Liver (tissue), 9 donors: ENCODE measurements around the gene ELL3. TPM values are rescaled to one million over a fixed set of nuclear protein-coding genes. Genes with fewer than 3 reads are reported as not detected.
"Not testable (repeated sequence)": the region's sequence is repeated elsewhere in the genome, so short reads cannot be mapped to it uniquely, and the experiment has no call there.

Experiments used
- DNase-seq: peaks from one replicate; pipeline ENCODE4 v3.0.0-alpha.2; 2017; ENCODE audit warnings: low spot score
- H3K27ac ChIP-seq, 2 donors: one replicate each; pipeline ENCODE4 v1.7.0; 2013; ENCODE audit warnings: inconsistent platforms in 2 of 2, low read length in 2 of 2, control low read depth in 1 of 2, low read depth in 1 of 2, mild to moderate bottlenecking in 1 of 2
- H3K27me3 ChIP-seq, 4 donors: one replicate each; pipeline versions ENCODE4 v1.6.1 to v1.7.0; 2013; ENCODE audit warnings: low read length in 3 of 4, inconsistent platforms in 1 of 4, mild to moderate bottlenecking in 1 of 4, moderate library complexity in 1 of 4; ENCODE audit not compliant: control insufficient read depth in 4 of 4, insufficient read depth in 4 of 4
- H3K36me3 ChIP-seq, 4 donors: one replicate each; pipeline versions ENCODE4 v1.6.1 to v1.7.0; 2013; ENCODE audit warnings: low read length in 3 of 4, mild to moderate bottlenecking in 3 of 4, low read depth in 1 of 4, moderate library complexity in 1 of 4; ENCODE audit not compliant: control insufficient read depth in 4 of 4, insufficient read depth in 3 of 4
- H3K4me1 ChIP-seq, 4 donors: one replicate each; pipeline versions ENCODE4 v1.6.1 to v1.7.0; 2013; ENCODE audit warnings: low read length in 3 of 4, mild to moderate bottlenecking in 3 of 4, moderate library complexity in 1 of 4; ENCODE audit not compliant: control insufficient read depth in 4 of 4, insufficient read depth in 4 of 4
- H3K4me3 ChIP-seq, 3 donors: one replicate each; pipeline versions ENCODE4 v1.6.1 to v1.7.0; 2013; ENCODE audit warnings: low read length in 3 of 3, control low read depth in 1 of 3, low read depth in 1 of 3, mild to moderate bottlenecking in 1 of 3
- H3K9ac ChIP-seq, 2 donors: one replicate each; pipeline ENCODE4 v1.7.0; 2013; ENCODE audit warnings: low read length in 2 of 2, mild to moderate bottlenecking in 2 of 2, moderate library complexity in 2 of 2, control low read depth in 1 of 2, low read depth in 1 of 2
- H3K9me3 ChIP-seq, 4 donors: one replicate each; pipeline versions ENCODE4 v1.6.1 to v1.7.0; 2013; ENCODE audit warnings: low read length in 3 of 4; ENCODE audit not compliant: control insufficient read depth in 4 of 4
- ATF3 ChIP-seq: IDR thresholded peaks from 2 replicates; pipeline ENCODE4 v1.6.1; 2016; ENCODE audit warnings: antibody characterized with exemption
- CTCF ChIP-seq: fragments of 150-350 bp; IDR thresholded peaks from 2 replicates; pipeline ENCODE4 v1.5.1; 2017; ENCODE audit warnings: improper control_type of control experiment, low read depth, low read length; ENCODE audit not compliant: missing input control
- EGR1 ChIP-seq, 2 donors: IDR thresholded peaks; 2 replicates each; pipeline ENCODE4 v1.6.1; 2016 to 2018; ENCODE audit warnings: antibody characterized with exemption in 2 of 2, low read depth in 2 of 2
- FOXA1 ChIP-seq: IDR thresholded peaks from 2 replicates; pipeline ENCODE4 v1.6.1; 2016; ENCODE audit warnings: antibody characterized with exemption
- FOXA2 ChIP-seq: IDR thresholded peaks from 2 replicates; pipeline ENCODE4 v1.6.1; 2016; ENCODE audit warnings: antibody characterized with exemption
- GABPA ChIP-seq, 2 donors: IDR thresholded peaks in 1 of 2; conservative IDR thresholded peaks in 1 of 2; 2 replicates each; pipeline ENCODE4 v1.6.1; 2016; ENCODE audit warnings: antibody characterized with exemption in 2 of 2, mild to moderate bottlenecking in 1 of 2, moderate library complexity in 1 of 2
- HNF4G ChIP-seq: IDR thresholded peaks from 2 replicates; pipeline ENCODE4 v1.6.1; 2016; ENCODE audit warnings: antibody characterized with exemption
- JUND ChIP-seq, 2 donors: IDR thresholded peaks; 2 replicates each; pipeline ENCODE4 v1.6.1; 2016; ENCODE audit warnings: antibody characterized with exemption in 2 of 2
- MAX ChIP-seq: IDR thresholded peaks from 2 replicates; pipeline ENCODE4 v1.6.1; 2016; ENCODE audit warnings: antibody characterized with exemption
- NR2F2 ChIP-seq: IDR thresholded peaks from 2 replicates; pipeline ENCODE4 v1.6.1; 2016; ENCODE audit warnings: antibody characterized with exemption
- RAD21 ChIP-seq, 2 donors: IDR thresholded peaks; 2 replicates each; pipeline ENCODE4 v1.6.1; 2016; ENCODE audit warnings: antibody characterized with exemption in 2 of 2, mild to moderate bottlenecking in 2 of 2
- REST ChIP-seq: IDR thresholded peaks from 2 replicates; pipeline ENCODE4 v1.6.1; 2016; ENCODE audit warnings: antibody characterized with exemption, mild to moderate bottlenecking
- RXRA ChIP-seq, 2 donors: IDR thresholded peaks; 2 replicates each; pipeline ENCODE4 v1.6.1; 2017 to 2018; ENCODE audit warnings: antibody characterized with exemption in 2 of 2, mild to moderate bottlenecking in 1 of 2
- SP1 ChIP-seq: IDR thresholded peaks from 2 replicates; pipeline ENCODE4 v1.6.1; 2018; ENCODE audit warnings: antibody characterized with exemption, mild to moderate bottlenecking
- TAF1 ChIP-seq: conservative IDR thresholded peaks from 2 replicates; pipeline ENCODE4 v1.6.1; 2016; ENCODE audit warnings: antibody characterized with exemption, mild to moderate bottlenecking
- YY1 ChIP-seq: IDR thresholded peaks from 2 replicates; pipeline ENCODE4 v1.6.1; 2016; ENCODE audit warnings: antibody characterized with exemption, mild to moderate bottlenecking
- ZBTB33 ChIP-seq: IDR thresholded peaks from 2 replicates; pipeline ENCODE4 v1.6.1; 2016; ENCODE audit warnings: antibody characterized with exemption
- WGBS: extraction: QIAGEN DNeasy Blood & Tissue Kit; methylation state at CpG from one replicate; pipeline ENCODE4 v1.1.7; 2013; 5-methylcytosine and 5-hydroxymethylcytosine counted together
- polyA plus RNA-seq, 2 donors: library from polyadenylated mRNA; stranded (reverse) in 1 of 2; unstranded in 1 of 2; fragments of 200-250 nt in 1 of 2; fragments of >200 nt in 1 of 2; fragmentation: Nextera tagmentation in 1 of 2; extraction: Ambion mirVana in 1 of 2; gene quantifications; one replicate each; pipeline versions ENCODE4 v1.2.1 to v1.2.3, GENCODE V29; 2013 to 2015
- total RNA-seq, 2 donors: library from RNA; depleted of rRNA; stranded (reverse); fragments of >200 nt; gene quantifications; one replicate each; pipeline ENCODE4 v1.2.3, GENCODE V29; 2014
- donor health status: healthy.
- donor health status: healthy.
- donor health status: healthy.
- donor health status: healthy.
- donor health status: healthy.

The ELL3 gene
- total and polyA plus RNA-seq, 4 donors = 0.74 to 1.4 (median 0.90) TPM

GRCh38 chr15:43824302-43825246, 47.8 kb upstream of the ELL3 start, which contains the start of gene MFAP1:
Gene MFAP1 (minus strand): TSS chr15:43824690. CDS start chr15:43824569, 121 bp downstream.
- WGBS = 9% methylated on average over 46 of the region's 46 CpGs
- Histone ChIP-seq H3K36me3 (no peaks in the 10 kb centered on the region), H3K27me3 (no peaks in the 10 kb centered on the region), H3K9ac (peak within 1 kb of the TSS; percentile 63 to 100), H3K4me3 (peak within 1 kb of the TSS; percentile 90 to 99 (median 99)), H3K4me1 (peaks cover 9 to 18% (median 12%) of the 10 kb centered on the region in 4 donors), H3K9me3 (no peaks in the 10 kb centered on the region), H3K27ac (peak within 1 kb of the TSS; percentile 80 to 94)
- TF ChIP-seq RAD21 (IDR thresholded peaks at IDR 0.05) (peak in 1 of 2 donors; percentile 31), GABPA (IDR thresholded peaks at IDR 0.05 in 1 of 2, conservative IDR thresholded peaks at IDR 0.05 in 1 of 2) (peak; percentile 79 to 96), ATF3 (no peak), FOXA2 (no peak), HNF4G (no peak), YY1 (peak; percentile 90), SP1 (peak; percentile 38), REST (peak; percentile 90), FOXA1 (no peak), RXRA (IDR thresholded peaks at IDR 0.05) (peak; percentile 20 to 28), NR2F2 (no peak), JUND (IDR thresholded peaks at IDR 0.05) (no peak), MAX (peak; percentile 81), EGR1 (IDR thresholded peaks at IDR 0.05; ENCODE audit: low read depth in 2 of 2) (no peak), TAF1 (peak; percentile 99), ZBTB33 (peak; percentile 88)
- peak; percentile 88 for DNase-seq

GRCh38 chr15:43821505-43821904, 44.7 kb upstream of the ELL3 start:
- no peak overlapping the region for H3K9ac ChIP-seq
- TF ChIP-seq CTCF (no peak), SP1 (no peak)
- H3K4me1 ChIP-seq = peaks cover 9 to 12% (median 11%) of the 10 kb centered on the region in 4 donors

GRCh38 chr15:43815064-43815463, 38.3 kb upstream of the ELL3 start:
- peaks cover 13 to 46% (median 34%) of the 10 kb centered on the region in 4 donors for H3K36me3 ChIP-seq
- H3K27ac ChIP-seq, DNase-seq, H3K4me3 ChIP-seq, H3K4me1 ChIP-seq, H3K9me3 ChIP-seq, H3K9ac ChIP-seq, H3K27me3 ChIP-seq: not testable (repeated sequence)
- 95% methylated on average over 5 of the region's 5 CpGs for WGBS

More at GRCh38 chr15:43821505-43821904, 44.7 kb upstream of the ELL3 start:
- Histone ChIP-seq H3K9me3 (no peaks in the 10 kb centered on the region), H3K27me3 (no peaks in the 10 kb centered on the region), H3K36me3 (peaks cover 0 to 7% (median 3%) of the 10 kb centered on the region in 4 donors), H3K4me3 (no peak overlapping the region), H3K27ac (no peak overlapping the region)
- DNase-seq = no peak
- WGBS = 69% methylated on average over 3 of the region's 3 CpGs
